HepG2 (cell line): ENCODE measurements around the gene PSMA4. TPM values are rescaled to one million over a fixed set of nuclear protein-coding genes. Genes with fewer than 3 reads are reported as not detected.

Experiments used
- ATAC-seq: fragments of 200-7000 bp; cut with Tn5 transposase; 3 replicates; pipeline ENCODE4 v1.9.1; 2020; ENCODE audit warnings: mild to moderate bottlenecking, moderate library complexity
- BruUV-seq: library from RNA; stranded (reverse); fragments of 400-500 nt; replicated peaks from 2 replicates; lab custom pipeline; 2021; lab: Mats Ljungman, UMichigan
- CTCF ChIA-PET: fragments of 300-600 bp; formaldehyde crosslinking; extraction: SDS; loops from one replicate; lab custom pipeline; 2021; ENCODE audit warnings: low total read pairs, inconsistent platforms, low intra/inter-chr PET ratio; lab: Yijun Ruan, JAX
- POLR2A ChIA-PET: fragments of 350-600 bp; sonication (Branson Sonifier 250); formaldehyde crosslinking; loops from one replicate; lab custom pipeline; 2020; ENCODE audit warnings: antibody characterized with exemption, inconsistent platforms; lab: Yijun Ruan, JAX
- DNase-seq: peaks from one replicate; pipeline ENCODE4 v3.0.0-alpha.2; 2015; ENCODE audit warnings: low spot score
- FAIRE-seq: peaks from 3 replicates; lab custom pipeline; 2011; peaks lifted over from hg19 to GRCh38; lab: Jason Lieb, UNC
- H2AFZ ChIP-seq: one replicate; pipeline ENCODE4 v1.6.1; 2011; ENCODE audit warnings: low read length, inconsistent platforms
- H3K27ac ChIP-seq: fragments of 300-600 bp; 3 replicates; pipeline ENCODE4 v1.8.0; 2011; ENCODE audit warnings: mixed run types, mild to moderate bottlenecking, mixed read lengths, low read length, inconsistent platforms; ENCODE audit not compliant: insufficient read depth; ENCODE audit errors: extremely low read length
- H3K27me3 ChIP-seq, 2 experiments: fragments of 200-600 bp in 1 of 2; 2 replicates in 1 of 2; 3 replicates in 1 of 2; pipeline versions ENCODE4 v1.6.0 to v1.8.0; 2011; ENCODE audit warnings: low read length in 2 of 2, mild to moderate bottlenecking in 2 of 2, moderate library complexity in 2 of 2, inconsistent platforms in 1 of 2; ENCODE audit not compliant: insufficient read depth in 2 of 2, control insufficient read depth in 1 of 2
- H3K36me3 ChIP-seq, 2 experiments: fragments of 200-600 bp in 1 of 2; replicated peaks in 1 of 2; 2 replicates in 1 of 2; 3 replicates in 1 of 2; pipeline versions ENCODE4 v1.5.1 to v1.8.0; 2011; ENCODE audit warnings: low read length in 2 of 2, inconsistent platforms in 1 of 2; ENCODE audit not compliant: insufficient read depth in 2 of 2, control insufficient read depth in 1 of 2
- H3K4me1 ChIP-seq: 2 replicates; pipeline ENCODE4 v1.5.1; 2012; ENCODE audit warnings: low read length, inconsistent platforms; ENCODE audit not compliant: insufficient read depth
- H3K4me2 ChIP-seq: 2 replicates; pipeline ENCODE4 v1.6.0; 2011; ENCODE audit warnings: low read depth, low read length, inconsistent platforms
- H3K4me3 ChIP-seq, 3 experiments: fragments of 200-600 bp in 1 of 3; sonication (generic), shearing (Covaris generic) in 1 of 3; replicated peaks in 1 of 3; 2 replicates each; pipeline ENCODE4 v1.5.1; 2011 to 2016; ENCODE audit warnings: low read length in 3 of 3, inconsistent platforms in 2 of 3, low read depth in 2 of 3, mild to moderate bottlenecking in 2 of 3, control low read depth in 1 of 3, mixed read lengths in 1 of 3; ENCODE audit not compliant: insufficient read depth in 1 of 3
- H3K79me2 ChIP-seq: one replicate; pipeline ENCODE4 v1.6.1; 2011; ENCODE audit warnings: low read length, inconsistent platforms; ENCODE audit not compliant: insufficient read depth
- H3K9ac ChIP-seq: 2 replicates; pipeline ENCODE4 v1.6.0; 2011; ENCODE audit warnings: mild to moderate bottlenecking, low read depth, low read length, inconsistent platforms; ENCODE audit not compliant: insufficient read depth
- H3K9me3 ChIP-seq: 2 replicates; pipeline ENCODE4 v1.5.1; 2012; ENCODE audit warnings: mild to moderate bottlenecking, low read length
- H4K20me1 ChIP-seq: 2 replicates; pipeline ENCODE4 v1.6.0; 2011; ENCODE audit warnings: inconsistent platforms, mild to moderate bottlenecking, low read length, moderate library complexity; ENCODE audit not compliant: insufficient read depth
- AGO1 ChIP-seq: fragments of 200-400 bp; formaldehyde crosslinking; IDR thresholded peaks from 2 replicates; pipeline ENCODE4 v1.6.1; 2017; ENCODE audit warnings: mild to moderate bottlenecking, low read depth, low read length, moderate library complexity; ENCODE audit not compliant: poor library complexity, severe bottlenecking
- MIER3 ChIP-seq: IDR thresholded peaks from 2 replicates; pipeline ENCODE4 v1.6.1; 2016; ENCODE audit warnings: missing compliant biosample characterization, borderline replicate concordance
- PLRG1 ChIP-seq: fragments of 450-650 bp; conservative IDR thresholded peaks from 2 replicates; pipeline ENCODE4 v1.6.1; 2016
- RARG ChIP-seq: sonication (generic); formaldehyde crosslinking; IDR thresholded peaks from 2 replicates; pipeline ENCODE4 v1.4.0; 2020; ENCODE audit warnings: low read depth, mild to moderate bottlenecking, missing genetic modification reagents
- TBX3 ChIP-seq: fragments of 450-650 bp; IDR thresholded peaks from 2 replicates; pipeline ENCODE4 v1.6.1; 2017; ENCODE audit warnings: antibody characterized with exemption, mild to moderate bottlenecking, inconsistent platforms, borderline replicate concordance
- ZBTB38 ChIP-seq: sonication (generic); formaldehyde crosslinking; IDR thresholded peaks from 2 replicates; pipeline ENCODE4 v1.5.1; 2020; ENCODE audit warnings: mild to moderate bottlenecking, missing genetic modification reagents
- ZFP36 ChIP-seq: fragments of 150-350 bp; IDR thresholded peaks from 2 replicates; pipeline ENCODE4 v1.6.1; 2018; ENCODE audit warnings: borderline replicate concordance, low read length, low read depth; ENCODE audit not compliant: partially characterized antibody
- ZFP36L2 ChIP-seq: sonication (generic); formaldehyde crosslinking; IDR thresholded peaks from 2 replicates; pipeline ENCODE4 v1.4.0; 2020; ENCODE audit warnings: missing genetic modification reagents
- ZNF224 ChIP-seq: sonication (generic); formaldehyde crosslinking; IDR thresholded peaks from 2 replicates; pipeline ENCODE4 v1.5.0; 2020; ENCODE audit warnings: mild to moderate bottlenecking, missing genetic modification reagents
- ZNF256 ChIP-seq: sonication (generic); formaldehyde crosslinking; conservative IDR thresholded peaks from 2 replicates; pipeline ENCODE4 v1.4.0; 2020; ENCODE audit warnings: missing genetic modification reagents
- ZNF382 ChIP-seq: sonication (generic); formaldehyde crosslinking; IDR thresholded peaks from 2 replicates; pipeline ENCODE4 v1.5.0; 2020; ENCODE audit warnings: missing genetic modification reagents, mild to moderate bottlenecking, borderline replicate concordance
- ZNF496 ChIP-seq: sonication (generic); formaldehyde crosslinking; IDR thresholded peaks from 2 replicates; pipeline ENCODE4 v1.8.1; 2023; ENCODE audit warnings: mild to moderate bottlenecking, moderate library complexity, missing genetic modification reagents; ENCODE audit not compliant: insufficient replicate concordance
- WGBS: methylation state at CpG from one replicate; pipeline ENCODE4 v1.1.6; 2017; ENCODE audit warnings: low lambda C conversion rate; 5-methylcytosine and 5-hydroxymethylcytosine counted together
- in situ Hi-C: cut with HindIII; loops from 2 replicates; pipeline ENCODE4 v1.10.0; 2017; ENCODE audit warnings: low pct_unique_long_range_greater_than_20kb; ENCODE audit not compliant: extremely low pct_ligation_motif_present
- intact Hi-C: fragments of 100-400 bp; cut with micrococcal nuclease; formaldehyde crosslinking; loops from one replicate; pipeline ENCODE4 v1.10.0; 2022; ENCODE audit not compliant: unreplicated experiment
- polyA plus RNA-seq, 8 experiments: library from polyadenylated mRNA; depleted of rRNA in 3 of 8; stranded (reverse) in 7 of 8; unstranded in 1 of 8; fragments of >200 nt; fragmentation: Illumina TruSeq in 4 of 8; extraction: Trizol in 4 of 8; gene quantifications; 2 replicates each; pipeline versions ENCODE4 v1.2.1 to v1.2.3, GENCODE V29; 2011 to 2016; ENCODE audit warnings: low read depth in 4 of 8, missing spikeins in 1 of 8, mixed read lengths in 1 of 8; ENCODE audit not compliant: insufficient read depth in 1 of 8
- total RNA-seq, 5 experiments: library from RNA; depleted of rRNA; stranded (reverse); fragments of >200 nt; fragmentation: Illumina TruSeq; extraction: Trizol; gene quantifications; 2 replicates each; pipeline ENCODE4 v1.2.3, GENCODE V29; 2016; ENCODE audit warnings: low read depth in 1 of 5
- TF ChIP-seq, protein P1 (sequence below): sonication (generic); formaldehyde crosslinking; IDR thresholded peaks from 2 replicates; pipeline ENCODE4 v1.5.0; 2020; ENCODE audit warnings: missing genetic modification reagents
- TF ChIP-seq, protein P2 (sequence below): IDR thresholded peaks from 2 replicates; pipeline ENCODE4 v1.6.1; 2016; ENCODE audit warnings: missing compliant biosample characterization, missing genetic modification reagents, borderline replicate concordance

PSMA4 gene
- total and polyA plus RNA-seq, 2 of the 13 experiments (the other 11 are each of a cell fraction or from before 2014, with no cell fraction given): 202 to 404 TPM

DNA sequence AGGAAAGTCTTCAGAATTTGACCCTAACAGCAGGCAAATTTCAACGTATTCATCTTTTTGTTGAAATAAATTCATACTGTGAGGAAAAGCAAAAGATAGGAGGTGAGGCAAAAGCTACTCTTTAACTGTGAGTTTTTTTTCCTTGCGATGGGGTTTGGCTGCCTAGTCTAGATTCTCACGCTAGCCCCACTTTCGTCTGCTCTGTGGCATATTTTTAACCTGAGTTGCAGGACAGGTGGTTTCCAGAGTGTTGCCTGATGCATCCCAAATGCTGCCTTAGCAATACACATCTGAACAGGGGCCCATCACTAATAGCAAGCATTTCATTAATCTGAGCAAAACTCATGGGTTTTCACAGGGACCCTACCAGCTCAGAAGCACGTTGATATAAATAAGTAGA, 11.7 kb downstream of the PSMA4 start:
- intact Hi-C loops: no loop called here
- H3K27ac ChIP-seq: no peak overlapping the region
- CTCF ChIA-PET: no interaction called here
- TF ChIP-seq ZNF382 (CRISPR knock-in tag) (no peak), TBX3 (no peak), PLRG1 (no peak), ZNF256 (CRISPR knock-in tag) (no peak), ZNF224 (CRISPR knock-in tag) (no peak), ZFP36L2 (CRISPR knock-in tag) (no peak), AGO1 (no peak), RARG (no peak), ZFP36 (no peak), ZBTB38 (CRISPR knock-in tag) (no peak), MIER3 (CRISPR knock-in tag) (no peak), ZNF496 (CRISPR knock-in tag) (no peak)
- TF ChIP-seq, protein P1, sequence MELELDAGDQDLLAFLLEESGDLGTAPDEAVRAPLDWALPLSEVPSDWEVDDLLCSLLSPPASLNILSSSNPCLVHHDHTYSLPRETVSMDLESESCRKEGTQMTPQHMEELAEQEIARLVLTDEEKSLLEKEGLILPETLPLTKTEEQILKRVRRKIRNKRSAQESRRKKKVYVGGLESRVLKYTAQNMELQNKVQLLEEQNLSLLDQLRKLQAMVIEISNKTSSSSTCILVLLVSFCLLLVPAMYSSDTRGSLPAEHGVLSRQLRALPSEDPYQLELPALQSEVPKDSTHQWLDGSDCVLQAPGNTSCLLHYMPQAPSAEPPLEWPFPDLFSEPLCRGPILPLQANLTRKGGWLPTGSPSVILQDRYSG (CRISPR knock-in tag): no peak
- TF ChIP-seq, protein P2, sequence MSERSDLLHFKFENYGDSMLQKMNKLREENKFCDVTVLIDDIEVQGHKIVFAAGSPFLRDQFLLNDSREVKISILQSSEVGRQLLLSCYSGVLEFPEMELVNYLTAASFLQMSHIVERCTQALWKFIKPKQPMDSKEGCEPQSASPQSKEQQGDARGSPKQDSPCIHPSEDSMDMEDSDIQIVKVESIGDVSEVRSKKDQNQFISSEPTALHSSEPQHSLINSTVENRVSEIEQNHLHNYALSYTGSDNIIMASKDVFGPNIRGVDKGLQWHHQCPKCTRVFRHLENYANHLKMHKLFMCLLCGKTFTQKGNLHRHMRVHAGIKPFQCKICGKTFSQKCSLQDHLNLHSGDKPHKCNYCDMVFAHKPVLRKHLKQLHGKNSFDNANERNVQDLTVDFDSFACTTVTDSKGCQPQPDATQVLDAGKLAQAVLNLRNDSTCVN (CRISPR knock-in tag): no peak
- TF ChIP-seq, all 625 proteins: peak for 0
- Histone ChIP-seq H4K20me1 (no peaks in the 10 kb centered on the region), H2AFZ (no peak overlapping the region), H3K9me3 (no peaks in the 10 kb centered on the region), H3K79me2 (no peaks in the 10 kb centered on the region), H3K27me3 (no peaks in the 10 kb centered on the region), H3K4me1 (no peaks in the 10 kb centered on the region), H3K36me3 (peaks cover 8 to 15% of the 10 kb centered on the region in 2 experiments), H3K4me2 (no peak overlapping the region), H3K9ac (no peak overlapping the region), H3K4me3 (no peak overlapping the region)
- FAIRE-seq (no peak), ATAC-seq (no peak), DNase-seq (no peak)
- in situ Hi-C loops: no loop called here
- WGBS: 90% methylated on average over 5 of the region's 5 CpGs
- POLR2A ChIA-PET: interaction anchor here (0.8 kb wide), 1 partner anchor 12 kb away, joined by 5 read pairs; the partner anchor contains the start of gene PSMA4
- no TSS peak for BruUV-seq
